HG02759 (cell line): ENCODE results near the gene ZNF48.

Source experiments
- ATAC-seq: cut with Tn5 transposase; IDR thresholded peaks from one replicate; pipeline ENCODE4 v1.9.1; 2021; ENCODE audit warnings: mild to moderate bottlenecking, moderate library complexity; ENCODE audit not compliant: unreplicated experiment

Gene ZNF48

GRCh38 chr16:30434852-30435251, 39.6 kb downstream of the ZNF48 start:
- no peak for ATAC-seq

- no peak for ATAC-seq
Measured at GRCh38 chr16:30437511-30438046, 42.4 kb downstream of the ZNF48 start.

GRCh38 chr16:30438835-30439234, 43.6 kb downstream of the ZNF48 start:
- ATAC-seq, result no peak

- ATAC-seq, result no peak
Measured at GRCh38 chr16:30439720-30440348, 44.6 kb downstream of the ZNF48 start.

GRCh38 chr16:30443631-30444030, 48.4 kb downstream of the ZNF48 start:
- ATAC-seq, result no peak

GRCh38 chr16:30444231-30445148, 49.3 kb downstream of the ZNF48 start:
- ATAC-seq, result no peak

- ATAC-seq, result no peak
Measured at GRCh38 chr16:30445149-30445407, 49.9 kb downstream of the ZNF48 start.

GRCh38 chr16:30445408-30446202, 50.4 kb downstream of the ZNF48 start, which contains the start of gene SEPHS2:
TSS of gene SEPHS2 (minus strand) at chr16:30445874. CDS start at chr16:30445727, 147 bp downstream.
- ATAC-seq, result peak; percentile 86

GRCh38 chr16:30446203-30446595, 51.0 kb downstream of the ZNF48 start:
- no peak for ATAC-seq

- no peak for ATAC-seq
Measured at GRCh38 chr16:30447512-30448226, 52.4 kb downstream of the ZNF48 start.

GRCh38 chr16:30449116-30449435, 53.9 kb downstream of the ZNF48 start:
- no peak for ATAC-seq
